Endodermal cell (in vitro differentiated cells): ENCODE measurements around the gene VDR. TPM values are rescaled to one million over a fixed set of nuclear protein-coding genes. Genes with fewer than 3 reads are reported as not detected.

Source experiments
- DNase-seq: peaks from one replicate; pipeline ENCODE4 v3.0.0-alpha.2; 2017
- H3K27ac ChIP-seq: 2 replicates; pipeline ENCODE4 v1.5.1; 2013; ENCODE audit warnings: mild to moderate bottlenecking, low read depth, low read length, moderate library complexity
- H3K27me3 ChIP-seq: 2 replicates; pipeline ENCODE4 v1.6.1; 2013; ENCODE audit warnings: mild to moderate bottlenecking, low read length, moderate library complexity; ENCODE audit not compliant: insufficient read depth, control insufficient read depth, poor library complexity, severe bottlenecking
- H3K36me3 ChIP-seq: 2 replicates; pipeline ENCODE4 v1.7.0; 2013; ENCODE audit warnings: mild to moderate bottlenecking, low read length, moderate library complexity; ENCODE audit not compliant: control insufficient read depth, insufficient read depth
- H3K4me1 ChIP-seq: one replicate; pipeline ENCODE4 v1.7.0; 2013; ENCODE audit warnings: low read length; ENCODE audit not compliant: control insufficient read depth, insufficient read depth
- H3K4me3 ChIP-seq: 2 replicates; pipeline ENCODE4 v1.5.1; 2013; ENCODE audit warnings: mild to moderate bottlenecking, low read length, moderate library complexity
- H3K9ac ChIP-seq: 2 replicates; pipeline ENCODE4 v1.6.1; 2013; ENCODE audit warnings: mild to moderate bottlenecking, low read length, moderate library complexity; ENCODE audit not compliant: poor library complexity, severe bottlenecking; ENCODE audit errors: extremely low read depth
- H3K9me3 ChIP-seq: 2 replicates; pipeline ENCODE4 v1.6.1; 2013; ENCODE audit warnings: mild to moderate bottlenecking, low read length, moderate library complexity; ENCODE audit not compliant: control insufficient read depth
- H3K27ac Mint-ChIP-seq: 2 replicates; pipeline ENCODE4 v1.8.0; 2020; ENCODE audit warnings: mixed read lengths
- H3K27me3 Mint-ChIP-seq: 2 replicates; pipeline ENCODE4 v1.8.0; 2021; ENCODE audit warnings: mild to moderate bottlenecking, mixed read lengths; ENCODE audit not compliant: insufficient read depth
- H3K36me3 Mint-ChIP-seq: 2 replicates; pipeline ENCODE4 v1.8.0; 2020; ENCODE audit warnings: low read depth, mixed read lengths
- H3K4me1 Mint-ChIP-seq: 2 replicates; pipeline ENCODE4 v1.8.0; 2020; ENCODE audit warnings: mixed read lengths
- H3K4me3 Mint-ChIP-seq: 2 replicates; pipeline ENCODE4 v1.8.0; 2020; ENCODE audit warnings: mild to moderate bottlenecking, moderate library complexity, mixed read lengths
- H3K9me3 Mint-ChIP-seq: 2 replicates; pipeline ENCODE4 v1.8.0; 2020; ENCODE audit warnings: mild to moderate bottlenecking, mixed read lengths
- whole genome bisulfite sequencing, 2 experiments: methylation state at CpG; one replicate each; pipeline versions ENCODE4 v1.1.5 to v1.1.7; 2013; ENCODE audit warnings: missing lambda C conversion rate in 2 of 2, mixed read lengths in 1 of 2; ENCODE audit not compliant: insufficient coverage in 1 of 2, insufficient read length in 1 of 2; 5-methylcytosine and 5-hydroxymethylcytosine counted together
- total RNA-seq, 2 donors: library from RNA; stranded (reverse); fragmentation: NEBNext Ultra II Directional in 1 of 2; extraction: Animal tissue kit (Norgen Biotek cat#: 25700) in 1 of 2; gene quantifications; 2 replicates in 1 of 2; 3 replicates in 1 of 2; pipeline ENCODE4 v1.2.1, GENCODE V29; 2021
- TF ChIP-seq, protein P1 (sequence below): fragments of 200-600 bp; sonication (generic); conservative IDR thresholded peaks from 2 replicates; pipeline ENCODE4 v1.5.0; 2021; ENCODE audit warnings: antibody characterized with exemption, mild to moderate bottlenecking

VDR gene
- total RNA-seq, 2 donors from 2014 or later = 0.04 TPM; not detected in 1

DNA sequence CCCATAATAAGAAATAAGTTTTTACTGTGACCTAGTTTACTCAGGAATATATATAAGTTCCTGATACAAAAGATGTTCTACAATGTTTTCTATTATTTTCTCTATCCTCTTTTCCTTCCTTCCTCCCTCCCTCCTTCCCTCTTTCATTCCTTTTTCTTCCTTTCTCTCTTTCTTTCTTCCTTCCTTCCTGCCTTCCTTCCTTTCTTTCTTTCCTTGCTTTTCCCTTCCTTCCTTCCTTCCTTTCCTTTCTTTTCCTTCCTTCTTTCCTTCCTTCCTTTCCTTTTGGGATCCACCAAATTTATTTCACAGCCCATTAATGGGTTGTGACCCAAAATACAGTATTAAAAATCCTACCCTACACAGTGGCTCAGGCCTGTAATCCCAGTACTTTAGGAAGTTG is 3.9 kb upstream of the VDR start:
- H3K27me3 Mint-ChIP-seq = peaks cover 86% of the 10 kb centered on the region
- no peak for DNase-seq
- H3K4me3 Mint-ChIP-seq = no peak overlapping the region
- Histone ChIP-seq H3K36me3 (no peaks in the 10 kb centered on the region), H3K27me3 (peaks cover 79% of the 10 kb centered on the region), H3K4me3 (no peak overlapping the region), H3K4me1 (no peaks in the 10 kb centered on the region), H3K9me3 (no peaks in the 10 kb centered on the region), H3K9ac (no peak overlapping the region), H3K27ac (no peak overlapping the region)
- peaks cover 4% of the 10 kb centered on the region for H3K4me1 Mint-ChIP-seq
- no peaks in the 10 kb centered on the region for H3K9me3 Mint-ChIP-seq
- no peak overlapping the region for H3K27ac Mint-ChIP-seq
- H3K36me3 Mint-ChIP-seq = no peaks in the 10 kb centered on the region
- TF ChIP-seq, protein P1, sequence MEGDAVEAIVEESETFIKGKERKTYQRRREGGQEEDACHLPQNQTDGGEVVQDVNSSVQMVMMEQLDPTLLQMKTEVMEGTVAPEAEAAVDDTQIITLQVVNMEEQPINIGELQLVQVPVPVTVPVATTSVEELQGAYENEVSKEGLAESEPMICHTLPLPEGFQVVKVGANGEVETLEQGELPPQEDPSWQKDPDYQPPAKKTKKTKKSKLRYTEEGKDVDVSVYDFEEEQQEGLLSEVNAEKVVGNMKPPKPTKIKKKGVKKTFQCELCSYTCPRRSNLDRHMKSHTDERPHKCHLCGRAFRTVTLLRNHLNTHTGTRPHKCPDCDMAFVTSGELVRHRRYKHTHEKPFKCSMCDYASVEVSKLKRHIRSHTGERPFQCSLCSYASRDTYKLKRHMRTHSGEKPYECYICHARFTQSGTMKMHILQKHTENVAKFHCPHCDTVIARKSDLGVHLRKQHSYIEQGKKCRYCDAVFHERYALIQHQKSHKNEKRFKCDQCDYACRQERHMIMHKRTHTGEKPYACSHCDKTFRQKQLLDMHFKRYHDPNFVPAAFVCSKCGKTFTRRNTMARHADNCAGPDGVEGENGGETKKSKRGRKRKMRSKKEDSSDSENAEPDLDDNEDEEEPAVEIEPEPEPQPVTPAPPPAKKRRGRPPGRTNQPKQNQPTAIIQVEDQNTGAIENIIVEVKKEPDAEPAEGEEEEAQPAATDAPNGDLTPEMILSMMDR = no peak

DNA sequence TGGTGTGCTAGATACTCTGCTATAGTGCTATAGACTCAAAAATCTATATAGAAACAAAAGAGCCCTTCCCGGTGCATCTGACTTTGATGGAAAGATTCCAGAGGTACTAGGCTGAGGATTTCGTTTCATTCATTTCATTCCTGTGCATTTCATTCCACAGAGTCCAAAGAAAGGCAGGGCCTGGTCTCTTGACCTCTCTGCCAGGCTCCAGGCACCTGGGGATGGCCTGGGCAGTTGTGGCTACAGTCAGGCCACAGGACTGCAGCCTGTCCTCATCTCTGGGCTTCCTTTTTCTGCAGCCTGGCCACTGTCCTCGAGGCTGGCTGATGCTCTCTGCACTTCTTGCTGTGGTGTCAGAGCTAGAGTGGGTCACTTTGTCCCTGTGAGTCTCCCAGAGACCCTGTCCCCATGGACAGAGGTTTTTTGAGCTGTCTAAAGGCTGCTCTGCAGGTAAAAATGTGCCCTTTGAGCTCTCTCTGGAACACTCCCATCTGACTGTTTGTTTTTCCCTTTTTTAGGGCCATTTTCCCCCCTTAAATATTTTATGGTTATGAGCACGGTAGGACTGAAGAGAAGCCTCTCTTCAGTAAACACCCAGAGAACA is 3.2 kb upstream of the VDR start:
- Histone ChIP-seq H3K4me1 (no peaks in the 10 kb centered on the region), H3K27ac (no peak overlapping the region), H3K27me3 (peaks cover 87% of the 10 kb centered on the region), H3K9ac (no peak overlapping the region), H3K9me3 (no peaks in the 10 kb centered on the region), H3K36me3 (no peaks in the 10 kb centered on the region), H3K4me3 (no peak overlapping the region)
- WGBS, 2 experiments = 70 to 86% methylated on average over 3 to 4 of the region's 4 CpGs
- TF ChIP-seq, protein P1 = no peak
- peaks cover 87% of the 10 kb centered on the region for H3K27me3 Mint-ChIP-seq
- no peak overlapping the region for H3K4me3 Mint-ChIP-seq
- DNase-seq = peak; percentile 40
- no peaks in the 10 kb centered on the region for H3K36me3 Mint-ChIP-seq
- no peak overlapping the region for H3K27ac Mint-ChIP-seq
- peaks cover 7% of the 10 kb centered on the region for H3K4me1 Mint-ChIP-seq
- H3K9me3 Mint-ChIP-seq = no peaks in the 10 kb centered on the region

DNA sequence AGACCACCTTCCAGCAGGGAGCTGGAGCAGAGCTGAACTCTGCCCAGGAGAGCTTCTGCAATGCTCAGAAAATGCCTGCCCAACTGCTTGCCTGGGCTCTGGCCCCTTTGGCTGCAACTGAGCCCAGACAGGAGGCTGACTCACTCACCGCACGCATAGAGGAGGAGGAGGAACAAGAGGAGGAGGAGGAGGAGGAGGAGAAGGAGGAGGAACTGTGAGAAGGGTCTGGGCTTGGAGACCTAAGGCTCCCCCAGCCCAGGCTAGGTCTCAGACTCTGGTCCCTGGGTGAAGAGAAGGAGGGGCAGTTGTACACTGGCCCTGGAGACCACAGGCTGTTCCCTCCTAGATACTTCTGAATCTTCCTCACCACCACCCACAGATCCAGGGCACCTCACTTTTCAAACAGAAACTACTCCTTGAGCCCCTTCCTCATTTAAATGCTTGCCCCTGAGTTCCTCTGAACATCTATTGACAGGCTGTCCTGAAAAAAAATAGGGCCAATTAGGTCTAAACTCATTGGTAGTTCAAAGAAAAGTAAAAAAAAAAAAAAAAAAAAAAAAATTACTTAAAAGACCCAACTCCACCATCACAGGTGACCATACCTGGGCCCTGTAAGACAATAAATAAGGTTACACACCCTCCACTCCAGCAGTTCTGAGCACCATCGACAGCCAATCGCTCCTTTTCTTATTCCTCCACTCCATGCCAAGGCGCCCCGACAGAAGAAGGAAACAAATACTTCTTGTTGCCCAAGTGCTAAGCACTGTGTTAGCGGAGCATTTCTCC is 674 bp downstream of the VDR start:
- Histone ChIP-seq H3K27me3 (peaks cover 97% of the 10 kb centered on the region), H3K9me3 (no peaks in the 10 kb centered on the region), H3K36me3 (no peaks in the 10 kb centered on the region), H3K27ac (no peak overlapping the region), H3K9ac (no peak overlapping the region), H3K4me3 (peak overlapping the region; percentile 78), H3K4me1 (no peaks in the 10 kb centered on the region)
- H3K4me1 Mint-ChIP-seq = peaks cover 7% of the 10 kb centered on the region
- H3K27me3 Mint-ChIP-seq = peaks cover 95% of the 10 kb centered on the region
- peak overlapping the region; percentile 54 for H3K4me3 Mint-ChIP-seq
- peak overlapping the region; percentile 0 for H3K27ac Mint-ChIP-seq
- no peaks in the 10 kb centered on the region for H3K36me3 Mint-ChIP-seq
- DNase-seq = peak; percentile 72
- 12 to 17% methylated on average over 5 to 7 of the region's 7 CpGs for WGBS, 2 experiments
- TF ChIP-seq, protein P1 = no peak
- no peaks in the 10 kb centered on the region for H3K9me3 Mint-ChIP-seq
